Mesothelial cell of epicardium (in vitro differentiated cells): ENCODE data around the gene ZFYVE9. TPM values are rescaled to one million over a fixed set of nuclear protein-coding genes. Genes with fewer than 3 reads are reported as not detected.

Experiments
- DNase-seq, 2 experiments: peaks; one replicate each; pipeline ENCODE4 v3.0.0; 2021; ENCODE audit warnings: low spot score in 2 of 2; ENCODE audit not compliant: unreplicated experiment in 2 of 2
- H3K27ac Mint-ChIP-seq: 2 replicates; pipeline ENCODE4 v1.8.0; 2021; ENCODE audit warnings: mixed read lengths
- H3K27me3 Mint-ChIP-seq: 2 replicates; pipeline ENCODE4 v1.8.0; 2021; ENCODE audit warnings: low read depth, mixed read lengths
- H3K36me3 Mint-ChIP-seq: 2 replicates; pipeline ENCODE4 v1.8.0; 2021; ENCODE audit warnings: mixed read lengths
- H3K4me1 Mint-ChIP-seq: 2 replicates; pipeline ENCODE4 v1.8.0; 2021; ENCODE audit warnings: mixed read lengths
- H3K4me3 Mint-ChIP-seq: 2 replicates; pipeline ENCODE4 v1.8.0; 2021; ENCODE audit warnings: mild to moderate bottlenecking, moderate library complexity, mixed read lengths
- H3K9me3 Mint-ChIP-seq: 2 replicates; pipeline ENCODE4 v1.8.0; 2021; ENCODE audit warnings: mixed read lengths
- CTCF ChIP-seq: fragments of 200-600 bp; sonication (generic); IDR thresholded peaks from one replicate; pipeline ENCODE4 v1.5.0; 2021; ENCODE audit warnings: antibody characterized with exemption; ENCODE audit not compliant: unreplicated experiment
- total RNA-seq: library from RNA; stranded (reverse); gene quantifications from 3 replicates; pipeline ENCODE4 v1.2.1, GENCODE V29; 2021

ZFYVE9 gene
- total RNA-seq, 1 donor from 2014 or later = 33.3 TPM

- no peak overlapping the region for H3K27ac Mint-ChIP-seq
- H3K4me1 Mint-ChIP-seq = no peaks in the 10 kb centered on the region
- TF ChIP-seq CTCF = no peak
- H3K27me3 Mint-ChIP-seq = no peaks in the 10 kb centered on the region
- H3K4me3 Mint-ChIP-seq = no peak overlapping the region
- H3K9me3 Mint-ChIP-seq = no peaks in the 10 kb centered on the region
- DNase-seq = no peak
- H3K36me3 Mint-ChIP-seq = peaks cover 37% of the 10 kb centered on the region
Observed at GRCh38 chr1:52358851-52359497, 217.1 kb downstream of the ZFYVE9 start.

- H3K36me3 Mint-ChIP-seq = peaks cover 30% of the 10 kb centered on the region
- peaks cover 6% of the 10 kb centered on the region for H3K4me1 Mint-ChIP-seq
- H3K27me3 Mint-ChIP-seq = no peaks in the 10 kb centered on the region
- no peaks in the 10 kb centered on the region for H3K9me3 Mint-ChIP-seq
- DNase-seq = no peak
- no peak overlapping the region for H3K4me3 Mint-ChIP-seq
- no peak overlapping the region for H3K27ac Mint-ChIP-seq
- no peak for TF ChIP-seq CTCF
Observed at GRCh38 chr1:52359676-52360594, 218.0 kb downstream of the ZFYVE9 start.

GRCh38 chr1:52360595-52360968 is 218.7 kb downstream of the ZFYVE9 start:
- peaks cover 13% of the 10 kb centered on the region for H3K4me1 Mint-ChIP-seq
- no peak for TF ChIP-seq CTCF
- no peaks in the 10 kb centered on the region for H3K27me3 Mint-ChIP-seq
- no peaks in the 10 kb centered on the region for H3K9me3 Mint-ChIP-seq
- no peak overlapping the region for H3K27ac Mint-ChIP-seq
- H3K36me3 Mint-ChIP-seq = peaks cover 24% of the 10 kb centered on the region
- no peak overlapping the region for H3K4me3 Mint-ChIP-seq
- DNase-seq = no peak

GRCh38 chr1:52364235-52364839 is 222.4 kb downstream of the ZFYVE9 start:
- H3K27ac Mint-ChIP-seq = peak overlapping the region; percentile 95
- TF ChIP-seq CTCF = no peak
- H3K36me3 Mint-ChIP-seq = peaks cover 8% of the 10 kb centered on the region
- H3K4me1 Mint-ChIP-seq = peaks cover 30% of the 10 kb centered on the region
- H3K27me3 Mint-ChIP-seq = no peaks in the 10 kb centered on the region
- H3K4me3 Mint-ChIP-seq = peak overlapping the region; percentile 93
- H3K9me3 Mint-ChIP-seq = no peaks in the 10 kb centered on the region
- no peak for DNase-seq

- Mint-ChIP-seq H3K27me3 (no peaks in the 10 kb centered on the region), H3K36me3 (peaks cover 5% of the 10 kb centered on the region), H3K4me3 (peak overlapping the region; percentile 93), H3K4me1 (peaks cover 30% of the 10 kb centered on the region), H3K9me3 (no peaks in the 10 kb centered on the region), H3K27ac (peak overlapping the region; percentile 95)
- peak; percentile 7 for TF ChIP-seq CTCF
- DNase-seq = no peak
Observed at GRCh38 chr1:52365071-52365745, 223.3 kb downstream of the ZFYVE9 start.
